CD1c-positive myeloid dendritic cell (primary cell): ENCODE measurements around the gene NUP88.

Experiments
- DNase-seq: peaks from one replicate; pipeline ENCODE4 v3.0.0-alpha.2; 2016; ENCODE audit errors: extremely low spot score

Gene NUP88

DNA sequence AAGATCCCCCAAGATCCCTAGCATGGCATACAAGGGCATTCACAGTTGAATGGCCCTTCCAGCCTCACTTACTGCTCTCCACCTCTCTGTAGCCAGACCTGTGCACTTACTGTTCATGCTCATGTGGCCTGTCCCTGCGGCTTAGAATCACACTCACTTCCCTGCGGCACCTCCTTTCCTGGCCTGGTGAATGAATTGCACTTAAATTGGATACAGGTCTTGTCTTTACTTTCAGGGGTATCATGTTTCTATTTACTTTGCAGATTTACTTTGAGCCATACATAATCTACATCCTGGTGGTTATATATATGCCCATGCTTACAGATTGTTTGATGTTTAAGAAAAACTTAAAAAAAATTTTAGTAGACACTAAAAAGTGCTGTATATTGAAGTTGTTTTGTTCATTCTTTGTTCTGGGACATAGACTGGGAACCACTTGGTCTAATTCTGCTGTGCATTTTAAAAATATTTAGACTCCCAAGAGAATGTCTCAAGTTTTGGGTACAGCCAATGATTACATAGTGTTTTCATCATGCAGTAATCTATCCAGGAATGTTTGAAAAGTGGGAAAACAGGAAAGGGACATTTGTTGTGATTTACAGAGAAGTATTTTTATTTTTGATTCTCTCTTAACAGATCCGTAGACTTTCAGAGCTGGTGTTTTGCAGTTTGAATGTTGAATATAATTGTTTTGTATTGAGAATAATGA lies 63.9 kb downstream of the NUP88 start:
- no peak for DNase-seq

DNA sequence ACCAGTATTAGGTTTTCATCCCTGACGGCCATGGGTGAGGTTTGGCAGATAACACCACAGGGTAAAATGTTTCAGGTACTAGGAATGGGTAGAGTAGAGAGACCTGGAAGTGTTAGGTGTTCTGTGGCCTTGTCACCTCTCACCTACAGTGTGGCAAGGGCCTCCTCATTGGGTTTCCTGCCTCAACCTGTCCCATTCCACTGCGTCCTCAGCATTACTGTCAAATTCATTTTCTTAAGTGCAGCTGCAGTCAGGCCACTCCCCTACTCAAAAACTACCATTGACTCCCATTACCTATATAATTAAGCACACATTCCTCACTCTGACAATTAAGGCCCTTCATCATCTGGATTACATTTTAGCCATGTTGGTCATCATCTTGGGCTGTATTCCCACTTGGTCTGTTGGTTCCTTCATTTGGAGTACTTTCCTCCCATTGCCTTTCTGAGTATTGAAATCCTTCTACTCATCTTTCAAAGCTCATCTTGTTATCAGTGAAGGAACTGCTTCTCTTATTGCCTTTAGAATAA lies 64.5 kb downstream of the NUP88 start:
- DNase-seq = no peak

DNA sequence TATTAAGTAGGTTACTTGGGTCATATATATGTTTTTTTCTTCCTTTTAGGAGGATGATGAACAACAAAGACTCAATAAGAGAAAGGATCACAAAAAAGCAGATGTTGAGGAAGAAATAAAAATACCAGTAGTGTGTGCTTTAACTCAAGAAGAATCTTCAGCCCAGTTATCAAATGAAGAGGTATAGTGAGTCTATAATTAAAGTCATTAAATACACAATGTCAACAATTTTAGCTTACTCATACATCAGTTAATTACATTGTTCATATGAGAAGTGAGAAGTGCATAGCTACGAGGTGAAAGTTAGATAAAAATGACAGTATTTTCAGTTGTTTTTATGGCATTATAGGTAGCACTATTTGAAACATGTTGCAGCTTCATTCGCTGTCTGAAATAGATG lies 65.2 kb downstream of the NUP88 start:
- DNase-seq = no peak

DNA sequence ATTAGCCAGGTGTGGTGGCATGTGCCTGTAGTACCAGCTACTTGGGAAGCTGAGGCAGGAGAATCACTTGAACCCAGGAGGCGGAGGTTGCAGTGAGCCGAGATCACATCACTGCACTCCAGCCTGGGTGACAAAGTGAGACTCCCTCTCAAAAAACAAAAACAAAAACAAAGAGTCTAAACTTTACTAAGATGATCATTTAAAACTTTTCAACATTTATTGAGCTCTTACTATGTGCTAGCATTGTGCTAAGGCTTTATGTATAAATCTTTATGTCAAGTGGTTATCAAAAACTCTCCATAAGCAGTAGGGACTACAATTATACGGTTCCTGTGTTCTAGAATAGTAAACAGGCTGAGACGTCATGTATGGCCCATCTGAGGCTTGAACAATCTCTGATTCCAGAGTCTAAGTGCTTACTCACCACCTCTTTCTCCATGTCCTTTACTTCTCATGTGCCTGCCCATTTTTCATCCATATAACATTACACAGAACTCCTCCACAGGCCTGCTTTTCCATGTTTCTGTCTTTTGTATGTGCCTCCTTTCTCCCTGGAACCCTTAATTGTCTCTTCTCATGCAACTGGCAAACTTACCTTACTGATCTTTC lies 66.7 kb downstream of the NUP88 start:
- DNase-seq = no peak

DNA sequence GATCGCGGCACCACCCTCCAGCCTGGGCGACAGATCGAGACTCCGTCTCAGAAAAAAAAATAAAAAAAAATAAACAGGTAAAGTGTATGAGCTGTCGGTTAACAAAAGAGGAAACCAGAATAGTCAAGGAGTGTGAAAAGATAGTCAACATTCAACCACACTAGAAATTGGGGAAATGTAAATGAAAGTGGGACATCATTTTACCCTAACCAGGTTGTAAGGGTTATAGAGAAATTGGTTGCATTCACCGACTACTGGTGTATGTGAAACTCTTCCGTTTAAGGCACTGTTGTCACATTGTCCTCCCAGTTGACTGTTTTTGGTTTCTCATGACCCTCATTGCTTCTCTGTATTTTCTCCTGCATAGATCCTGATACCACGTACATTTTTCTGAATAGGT lies 74.5 kb downstream of the NUP88 start:
- no peak for DNase-seq
